LNCaP clone FGC (cell line): Measurements from ENCODE around the gene PPM1M.
A peak's percentile ranks its signal among the peaks of the same experiment; 100 is the strongest.
"Not testable (repeated sequence)": the region's sequence is repeated elsewhere in the genome, so short reads cannot be mapped to it uniquely, and the experiment has no call there.

Source experiments
- DNase-seq: peaks from one replicate; pipeline ENCODE4 v3.0.0-alpha.2; 2011; ENCODE audit warnings: low read depth
- H3K4me3 ChIP-seq: 2 replicates; pipeline ENCODE4 v1.5.1; 2011; ENCODE audit warnings: mild to moderate bottlenecking, low read depth, low read length, control low read depth
- TF ChIP-seq, protein P1 (sequence below): IDR thresholded peaks from 2 replicates; pipeline ENCODE4 v1.5.1; 2012; ENCODE audit warnings: mild to moderate bottlenecking; ENCODE audit not compliant: control insufficient read depth, insufficient read depth; ENCODE audit errors: extremely low read depth

PPM1M gene

DNA sequence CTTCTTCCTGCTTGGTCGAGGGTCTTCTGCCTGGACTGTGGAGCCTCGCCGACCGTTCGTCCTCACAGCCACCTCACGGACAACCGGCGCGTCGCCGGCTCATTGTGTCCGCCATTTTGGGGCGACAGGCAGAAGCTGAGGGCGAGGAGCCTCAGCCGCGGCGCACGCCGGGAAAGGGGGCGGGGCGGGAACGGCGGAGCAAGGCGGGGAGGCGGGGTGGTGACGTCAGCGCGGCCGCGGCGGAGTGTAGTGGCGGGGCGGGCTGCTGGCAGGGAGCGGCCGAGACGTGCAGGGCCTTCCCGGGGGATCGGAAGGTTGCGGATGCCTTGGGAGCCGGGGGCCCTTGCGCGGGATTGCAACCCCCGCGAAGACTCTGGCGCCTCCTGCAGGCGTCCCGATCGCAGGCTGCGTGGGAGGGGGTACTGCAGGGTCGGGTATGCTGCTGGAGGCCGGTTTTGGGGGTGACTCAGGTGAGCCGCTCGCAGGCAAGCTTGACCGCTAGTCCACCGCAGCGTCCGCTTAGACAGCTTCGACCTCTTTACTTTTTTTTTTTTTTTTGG, 33.0 kb downstream of the PPM1M start, which contains the start of gene WDR82:
WDR82 (minus strand) TSS at position 140 of the 560 bp plus-strand sequence. CDS start 288 bp downstream, outside the sequence.
- H3K4me3 ChIP-seq: peak within 1 kb of the TSS; percentile 88
- DNase-seq: peak; percentile 63
- TF ChIP-seq, protein P1, sequence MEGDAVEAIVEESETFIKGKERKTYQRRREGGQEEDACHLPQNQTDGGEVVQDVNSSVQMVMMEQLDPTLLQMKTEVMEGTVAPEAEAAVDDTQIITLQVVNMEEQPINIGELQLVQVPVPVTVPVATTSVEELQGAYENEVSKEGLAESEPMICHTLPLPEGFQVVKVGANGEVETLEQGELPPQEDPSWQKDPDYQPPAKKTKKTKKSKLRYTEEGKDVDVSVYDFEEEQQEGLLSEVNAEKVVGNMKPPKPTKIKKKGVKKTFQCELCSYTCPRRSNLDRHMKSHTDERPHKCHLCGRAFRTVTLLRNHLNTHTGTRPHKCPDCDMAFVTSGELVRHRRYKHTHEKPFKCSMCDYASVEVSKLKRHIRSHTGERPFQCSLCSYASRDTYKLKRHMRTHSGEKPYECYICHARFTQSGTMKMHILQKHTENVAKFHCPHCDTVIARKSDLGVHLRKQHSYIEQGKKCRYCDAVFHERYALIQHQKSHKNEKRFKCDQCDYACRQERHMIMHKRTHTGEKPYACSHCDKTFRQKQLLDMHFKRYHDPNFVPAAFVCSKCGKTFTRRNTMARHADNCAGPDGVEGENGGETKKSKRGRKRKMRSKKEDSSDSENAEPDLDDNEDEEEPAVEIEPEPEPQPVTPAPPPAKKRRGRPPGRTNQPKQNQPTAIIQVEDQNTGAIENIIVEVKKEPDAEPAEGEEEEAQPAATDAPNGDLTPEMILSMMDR: peak; percentile 20; the same call in 1 of the 2 replicates

DNA sequence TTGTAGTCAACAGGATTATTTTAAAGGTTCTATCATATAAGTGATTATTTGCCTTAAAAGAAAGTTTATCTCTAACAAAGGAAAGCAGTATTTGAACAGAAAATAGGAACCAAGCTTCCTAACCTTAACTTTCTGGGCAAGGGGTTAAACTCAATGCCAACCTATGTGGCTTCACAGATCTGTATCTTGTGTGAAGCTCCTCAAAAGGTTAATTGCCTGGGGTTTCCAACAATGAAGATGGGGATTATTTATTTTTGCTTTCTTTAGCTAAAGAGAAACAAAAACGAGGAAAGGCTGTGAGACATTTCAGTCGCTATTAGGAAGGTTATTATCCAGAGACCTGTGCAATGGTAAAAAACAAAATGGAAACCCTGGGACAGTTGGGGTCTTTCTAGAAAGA, 34.0 kb downstream of the PPM1M start:
- H3K4me3 ChIP-seq: peak overlapping the region; percentile 88
- TF ChIP-seq, protein P1: no peak

DNA sequence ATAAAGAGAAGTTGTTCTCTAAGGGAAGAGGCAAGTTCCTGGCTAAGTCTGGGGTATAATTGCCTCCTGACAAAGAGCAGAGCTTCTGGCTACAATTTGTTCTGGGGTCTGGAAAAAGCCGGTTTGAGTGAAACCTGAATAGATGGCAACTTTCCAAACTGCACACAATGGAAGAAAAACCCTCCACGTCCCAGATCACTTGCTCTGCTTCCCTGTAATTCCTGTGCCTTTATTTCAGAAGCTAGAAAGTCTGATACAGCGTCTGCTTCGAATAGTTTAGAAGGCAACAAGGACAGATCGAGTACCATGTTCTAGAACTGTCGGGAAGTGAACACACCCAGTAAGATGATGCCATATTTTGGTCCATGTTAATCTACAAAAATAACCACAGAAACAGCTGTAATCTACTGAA, 34.5 kb downstream of the PPM1M start:
- no peak for DNase-seq
- no peak overlapping the region for H3K4me3 ChIP-seq

More for the DNA sequence above, 34.0 kb downstream of the PPM1M start:
- DNase-seq: no peak

DNA sequence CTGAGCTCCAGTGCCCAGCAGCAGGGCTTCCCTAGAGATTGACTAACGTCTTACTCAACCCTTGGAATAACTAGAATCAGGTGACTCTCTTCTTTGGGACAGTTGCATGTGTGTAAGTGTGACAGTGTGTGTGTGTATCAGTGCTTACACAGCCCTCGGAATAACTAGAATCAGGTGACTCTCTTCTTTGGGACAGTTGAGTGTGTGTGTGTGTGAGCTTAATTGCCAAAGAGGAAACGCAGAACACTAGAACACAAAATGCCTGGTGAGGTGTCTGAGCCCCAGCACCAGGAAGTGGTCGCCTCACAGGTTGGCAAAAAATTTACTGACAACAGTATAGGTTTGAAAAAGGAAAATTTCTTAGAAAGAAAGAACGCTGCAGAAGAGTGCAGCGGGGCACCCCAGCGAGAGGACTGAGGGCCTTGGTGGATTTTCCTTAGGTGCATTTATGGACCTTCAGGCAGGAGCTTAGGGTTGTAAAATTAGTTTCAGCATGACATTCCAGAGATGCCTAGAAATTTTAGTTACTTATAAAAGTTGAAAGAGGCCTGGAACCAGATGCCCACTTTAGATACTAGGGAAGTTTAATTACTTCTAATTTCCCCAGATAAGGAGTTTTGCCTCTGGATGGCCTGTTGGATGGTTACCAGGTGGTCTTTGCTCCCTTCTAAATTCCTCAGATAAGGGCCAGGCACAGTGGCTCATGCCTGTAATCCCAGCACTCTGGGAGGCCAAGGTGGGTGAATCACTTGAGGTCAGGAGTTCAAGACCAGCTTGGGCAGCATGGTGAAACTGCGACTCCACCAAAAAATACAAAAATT, 36.6 kb downstream of the PPM1M start:
- no peak for DNase-seq
- no peak overlapping the region for H3K4me3 ChIP-seq
- TF ChIP-seq, protein P1: no peak

More for the DNA sequence above, 34.5 kb downstream of the PPM1M start:
- TF ChIP-seq, protein P1: no peak

DNA sequence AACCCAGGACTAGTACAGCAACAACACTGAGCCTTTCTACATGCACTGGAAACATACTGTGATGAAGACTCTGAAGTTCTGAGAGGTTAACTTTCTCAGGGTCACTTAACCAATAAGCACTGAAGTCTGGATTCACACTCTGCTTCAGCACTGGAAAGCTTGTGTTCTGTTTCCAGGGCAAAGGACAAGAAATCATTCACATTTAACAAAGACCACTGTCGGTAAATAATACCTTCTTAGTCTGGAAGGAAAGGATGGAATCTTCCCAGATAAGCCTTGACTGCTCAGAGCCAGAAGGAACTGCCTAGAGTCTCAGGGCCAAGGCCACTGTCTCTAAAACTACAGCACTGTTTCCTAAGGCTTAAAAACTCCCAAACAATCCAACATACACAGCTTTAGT, 37.7 kb downstream of the PPM1M start:
- no peak for DNase-seq
- H3K4me3 ChIP-seq: no peak overlapping the region
- TF ChIP-seq, protein P1: no peak

DNA sequence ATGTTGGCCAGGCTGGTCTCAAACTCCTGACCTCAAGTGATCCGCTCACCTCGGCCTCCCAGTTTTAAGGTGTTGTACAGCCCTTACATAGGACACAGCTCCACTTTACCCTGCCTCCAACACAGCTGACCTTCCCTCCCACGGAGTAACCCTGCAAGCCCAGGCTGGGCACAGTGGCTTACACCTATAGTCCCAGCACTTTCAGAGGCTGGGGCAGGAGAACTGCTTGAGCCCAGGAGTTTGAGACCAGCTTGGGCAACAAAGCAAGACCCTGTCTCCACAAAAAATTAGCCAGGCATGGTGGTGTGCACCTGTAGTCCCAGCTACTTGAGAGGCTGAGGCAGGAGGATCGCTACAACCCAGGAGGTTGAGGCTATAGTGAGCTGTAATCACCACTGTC, 38.5 kb downstream of the PPM1M start:
- not testable (repeated sequence) for H3K4me3 ChIP-seq, DNase-seq

DNA sequence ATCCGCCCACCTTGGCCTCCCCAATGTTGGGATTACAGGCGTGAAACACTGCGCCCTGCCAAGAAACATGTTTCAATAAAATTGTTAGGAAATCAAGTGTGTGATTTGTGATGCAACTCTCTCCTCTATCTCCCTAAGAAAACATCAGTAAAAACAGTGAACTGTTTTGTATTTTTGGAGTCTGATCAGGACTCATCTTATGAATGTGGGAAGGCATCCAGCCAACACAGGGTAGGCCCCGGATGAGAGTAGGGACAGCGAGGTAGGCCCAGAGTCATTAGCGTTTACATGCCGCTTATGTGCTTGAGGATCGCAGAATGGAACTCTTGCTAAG, 41.2 kb downstream of the PPM1M start:
- DNase-seq: peak; percentile 13
- TF ChIP-seq, protein P1: no peak

More for the DNA sequence above, 41.2 kb downstream of the PPM1M start:
- peak overlapping the region; percentile 86 for H3K4me3 ChIP-seq
